ENCODE data around the gene LMNA. TPM values are rescaled to one million over a fixed set of nuclear protein-coding genes. Genes with fewer than 3 reads are reported as not detected.

LMNA gene
- total and polyA plus RNA-seq, 8 donors = 53.1 to 630 (median 244) TPM

DNA sequence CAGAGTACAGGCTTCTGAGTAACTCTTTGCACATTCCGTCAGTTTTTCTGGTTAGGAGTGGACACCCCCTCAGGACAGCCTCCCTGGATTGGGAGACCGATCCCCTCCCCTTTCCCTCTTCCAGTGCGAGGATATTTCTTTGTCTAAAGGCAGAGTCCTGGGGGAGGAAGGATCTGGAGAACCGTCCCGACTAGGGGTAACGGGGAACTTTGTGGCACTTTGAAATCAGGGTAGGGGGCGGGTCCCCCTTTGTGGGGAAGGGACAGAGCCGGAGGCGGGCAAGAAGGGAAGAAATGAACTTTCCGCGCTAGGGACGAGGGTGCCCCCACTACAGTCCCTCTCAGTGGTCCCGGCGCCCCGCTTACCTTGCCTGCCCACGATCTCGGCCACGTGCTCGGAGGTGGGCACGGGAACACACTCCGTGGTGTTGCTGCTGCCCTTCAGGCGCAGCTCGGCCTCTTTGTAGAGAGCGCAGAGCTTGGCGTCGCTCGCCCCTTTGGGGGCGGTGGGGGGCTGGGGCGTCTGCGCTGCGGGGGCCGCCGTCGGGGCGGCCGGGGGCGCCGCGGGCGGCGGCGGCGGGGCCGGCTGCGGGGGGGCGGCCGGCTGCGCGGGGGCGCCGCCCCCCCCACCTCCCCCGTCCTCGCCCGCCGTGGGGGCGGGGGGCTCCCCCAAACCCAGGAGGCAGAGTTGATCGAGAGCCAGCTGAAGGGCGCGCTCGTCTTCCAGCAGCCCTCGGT, 33.2 kb upstream of the LMNA start:
- WGBS, 5 donors = 5 to 9% (median 8%) methylated on average over 28 to 55 of the region's 61 CpGs
- Histone ChIP-seq H3K4me1 (peaks cover 19 to 36% (median 28%) of the 10 kb centered on the region in 4 donors), H3K36me3 (no peaks in the 10 kb centered on the region), H3K9me3 (no peaks in the 10 kb centered on the region), H3K27me3 (peaks cover 0 to 21% (median 0%) of the 10 kb centered on the region in 3 donors), H3K4me3 (peak overlapping the region; percentile 82 to 97 (median 86)), H3K27ac (no peak overlapping the region)
- peak in 1 of 2 donors; percentile 73 for DNase-seq
- intact Hi-C loops (cut with DNase I; ENCODE audit: low total_unique reads) = no loop called here
- TF ChIP-seq, protein P1, sequence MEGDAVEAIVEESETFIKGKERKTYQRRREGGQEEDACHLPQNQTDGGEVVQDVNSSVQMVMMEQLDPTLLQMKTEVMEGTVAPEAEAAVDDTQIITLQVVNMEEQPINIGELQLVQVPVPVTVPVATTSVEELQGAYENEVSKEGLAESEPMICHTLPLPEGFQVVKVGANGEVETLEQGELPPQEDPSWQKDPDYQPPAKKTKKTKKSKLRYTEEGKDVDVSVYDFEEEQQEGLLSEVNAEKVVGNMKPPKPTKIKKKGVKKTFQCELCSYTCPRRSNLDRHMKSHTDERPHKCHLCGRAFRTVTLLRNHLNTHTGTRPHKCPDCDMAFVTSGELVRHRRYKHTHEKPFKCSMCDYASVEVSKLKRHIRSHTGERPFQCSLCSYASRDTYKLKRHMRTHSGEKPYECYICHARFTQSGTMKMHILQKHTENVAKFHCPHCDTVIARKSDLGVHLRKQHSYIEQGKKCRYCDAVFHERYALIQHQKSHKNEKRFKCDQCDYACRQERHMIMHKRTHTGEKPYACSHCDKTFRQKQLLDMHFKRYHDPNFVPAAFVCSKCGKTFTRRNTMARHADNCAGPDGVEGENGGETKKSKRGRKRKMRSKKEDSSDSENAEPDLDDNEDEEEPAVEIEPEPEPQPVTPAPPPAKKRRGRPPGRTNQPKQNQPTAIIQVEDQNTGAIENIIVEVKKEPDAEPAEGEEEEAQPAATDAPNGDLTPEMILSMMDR (IDR thresholded peaks at IDR 0.05) = no peak
- TF ChIP-seq POLR2AphosphoS5 (IDR thresholded peaks at IDR 0.05) = no peak
- TF ChIP-seq EP300 (IDR thresholded peaks at IDR 0.05) = no peak
- TF ChIP-seq POLR2A (IDR thresholded peaks at IDR 0.05) = no peak

GRCh38 chr1:156081917-156082308, 32.6 kb upstream of the LMNA start:
- Histone ChIP-seq H3K27me3 (peaks cover 0 to 18% (median 0%) of the 10 kb centered on the region in 3 donors), H3K9me3 (no peaks in the 10 kb centered on the region), H3K36me3 (no peaks in the 10 kb centered on the region), H3K4me3 (peak overlapping the region; percentile 82 to 97 (median 86)), H3K4me1 (peaks cover 19 to 35% (median 25%) of the 10 kb centered on the region in 4 donors), H3K27ac (peak overlapping the region in 3 of 5 donors; percentile 53 to 81 (median 77))
- intact Hi-C loops (cut with DNase I; ENCODE audit: low total_unique reads) = no loop called here
- 0 to 3% (median 2%) methylated on average over 6 to 10 of the region's 10 CpGs for WGBS, 5 donors
- no peak for DNase-seq
- TF ChIP-seq, protein P1 (IDR thresholded peaks at IDR 0.05) = no peak
- TF ChIP-seq EP300 (IDR thresholded peaks at IDR 0.05) = no peak
- no peak for TF ChIP-seq POLR2A (IDR thresholded peaks at IDR 0.05)
- no peak for TF ChIP-seq POLR2AphosphoS5 (IDR thresholded peaks at IDR 0.05)

DNA sequence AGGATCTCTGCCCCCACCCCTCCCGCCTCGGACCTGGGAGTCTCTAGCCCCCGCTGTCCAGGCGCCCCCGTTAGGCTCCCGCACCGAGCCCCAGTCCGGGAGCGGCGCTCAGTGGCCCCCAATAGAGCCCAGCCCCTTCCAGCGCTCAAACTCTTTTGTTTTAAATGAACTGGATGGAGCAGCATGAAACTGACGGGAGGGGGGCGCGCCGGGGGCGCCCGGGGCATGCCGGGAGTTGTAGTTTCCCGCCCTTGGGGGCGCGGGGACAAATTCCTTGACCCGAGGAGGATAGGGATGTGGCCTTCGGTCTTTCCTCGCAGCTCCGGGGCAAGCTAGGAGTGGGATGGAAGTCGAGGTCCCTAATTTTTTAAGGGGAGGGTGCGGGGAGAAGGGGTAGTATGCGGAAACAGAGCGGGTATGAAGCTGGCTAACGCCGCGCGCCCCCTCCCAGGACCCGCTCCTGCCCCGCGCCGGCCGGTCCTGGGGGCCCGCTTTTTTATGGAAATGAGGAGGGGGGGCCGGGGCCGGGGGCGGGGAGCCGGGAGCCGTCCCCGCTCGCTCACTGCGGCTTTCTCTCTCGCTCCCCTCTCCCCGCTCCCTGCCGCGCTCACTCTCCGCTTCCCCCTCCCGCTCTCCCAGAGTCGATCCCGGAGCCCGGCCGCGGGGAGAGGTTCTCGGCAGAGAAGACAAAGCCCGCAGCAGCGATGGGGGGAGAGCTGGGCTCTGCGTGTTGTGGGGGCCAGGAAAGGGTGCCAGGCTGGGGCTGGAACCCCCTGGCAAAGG, 32.0 kb upstream of the LMNA start, which contains the start of gene MEX3A:
TSS of gene MEX3A (minus strand) at position 157 of the 783 bp plus-strand sequence. CDS start 467 bp downstream, outside the sequence.
- peak within 1 kb of the TSS in 4 of 5 donors; percentile 44 to 81 (median 65) for H3K27ac ChIP-seq
- no peaks in the 10 kb centered on the region for H3K36me3 ChIP-seq
- no peaks in the 10 kb centered on the region for H3K9me3 ChIP-seq
- H3K4me1 ChIP-seq = peaks cover 19 to 35% (median 24%) of the 10 kb centered on the region in 4 donors
- TF ChIP-seq EP300 (IDR thresholded peaks at IDR 0.05) = no peak
- no peak for TF ChIP-seq POLR2A (IDR thresholded peaks at IDR 0.05)
- no peak for TF ChIP-seq POLR2AphosphoS5 (IDR thresholded peaks at IDR 0.05)
- peak; percentile 69 to 95 for DNase-seq
- WGBS, 5 donors = 0 to 1% (median 0%) methylated on average over 49 to 62 of the region's 62 CpGs
- intact Hi-C loops (cut with DNase I; ENCODE audit: low total_unique reads) = no loop called here
- peaks cover 0 to 18% (median 0%) of the 10 kb centered on the region in 3 donors for H3K27me3 ChIP-seq
- H3K4me3 ChIP-seq = peak within 1 kb of the TSS; percentile 82 to 97 (median 86)

- intact Hi-C loops (cut with DNase I; ENCODE audit: low total_unique reads) = no loop called here
- TF ChIP-seq, protein P1 (IDR thresholded peaks at IDR 0.05) = no peak
- TF ChIP-seq EP300 (IDR thresholded peaks at IDR 0.05) (no peak), POLR2A (IDR thresholded peaks at IDR 0.05) (no peak), POLR2AphosphoS5 (IDR thresholded peaks at IDR 0.05) (no peak)
- 61 to 68% (median 63%) methylated on average over 7 of the region's 7 CpGs for WGBS, 5 donors
- H3K4me3 ChIP-seq = no peak overlapping the region
- no peaks in the 10 kb centered on the region for H3K36me3 ChIP-seq
- no peak for DNase-seq
- no peak overlapping the region for H3K27ac ChIP-seq
- no peaks in the 10 kb centered on the region for H3K9me3 ChIP-seq
- peaks cover 19 to 35% (median 24%) of the 10 kb centered on the region in 4 donors for H3K4me1 ChIP-seq
- H3K27me3 ChIP-seq = peaks cover 0 to 18% (median 0%) of the 10 kb centered on the region in 3 donors
Observed at GRCh38 chr1:156083800-156084790, 30.4 kb upstream of the LMNA start.

All from stomach (tissue), 9 donors.